ENCODE results near the gene HOXC6. TPM values are rescaled to one million over a fixed set of nuclear protein-coding genes. Genes with fewer than 3 reads are reported as not detected.
A peak's percentile ranks its signal among the peaks of the same experiment; 100 is the strongest.

Gene HOXC6
- total RNA-seq, 1 experiment from 2014 or later: 7.1 TPM

DNA sequence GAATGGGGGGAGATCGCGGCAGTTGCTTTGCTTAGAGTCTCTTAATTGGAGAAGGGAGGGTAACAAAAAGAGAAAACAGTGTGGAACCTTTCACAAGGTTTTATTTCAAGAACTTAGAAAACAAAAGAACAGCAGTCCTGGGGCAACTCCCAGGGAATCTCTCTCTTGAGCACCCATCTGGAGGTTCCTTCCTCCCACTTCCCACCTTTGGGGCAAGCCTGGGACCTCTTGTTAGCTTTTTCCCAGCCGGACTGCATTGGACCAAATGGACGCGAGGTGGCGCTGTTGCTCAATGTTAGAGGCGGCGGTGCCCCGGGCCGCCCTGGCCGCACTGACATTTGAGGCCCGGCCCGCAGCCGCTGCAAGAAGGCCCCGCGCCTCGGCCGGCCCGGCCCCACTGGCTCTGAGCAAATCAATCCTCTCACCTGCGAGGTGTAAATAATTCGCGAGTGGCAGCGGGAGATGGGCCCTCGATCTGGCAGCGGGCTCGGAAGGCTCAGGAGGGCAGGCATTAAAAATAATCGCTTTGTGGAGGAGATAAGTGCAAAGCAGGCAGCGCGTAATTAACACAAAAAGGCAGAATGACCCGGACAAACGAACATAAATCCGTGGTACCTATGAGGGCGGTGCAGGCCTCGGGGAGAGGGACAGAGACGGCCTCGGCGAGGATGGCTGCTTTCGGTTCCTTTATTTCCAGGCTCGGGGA lies 22.2 kb upstream of the HOXC6 start:
- BruUV-seq (replicated peaks): no TSS peak
- Mint-ChIP-seq H3K27me3 (ENCODE audit: insufficient read depth, unreplicated experiment) (no peaks in the 10 kb centered on the region), H3K4me1 (ENCODE audit: insufficient read depth, unreplicated experiment) (peaks cover 26% of the 10 kb centered on the region), H3K36me3 (ENCODE audit: insufficient read depth, unreplicated experiment) (peaks cover 9% of the 10 kb centered on the region), H3K9me3 (ENCODE audit: unreplicated experiment) (no peaks in the 10 kb centered on the region), H3K4me3 (ENCODE audit: unreplicated experiment) (no peak overlapping the region), H3K27ac (ENCODE audit: low read depth, unreplicated experiment) (no peak overlapping the region)
- ChIA-PET CTCF (interaction anchor here (0.5 to 12.4 kb wide), 17 partner anchors 11 to 387 kb away, joined by 3 to 200 read pairs (median 4); partner anchors contain the start of genes HOXC5 and SMUG1), POLR2A (interaction anchor here (0.6 to 2.7 kb wide), 9 partner anchors 11 to 1028 kb away, joined by 3 to 22 read pairs (median 5); partner anchors contain the start of genes HOXC6 and SMUG1)
- DNase-seq (ENCODE audit: unreplicated experiment): peak; percentile 88
- peak; percentile 96 for TF ChIP-seq CTCF (IDR thresholded peaks at IDR 0.05; ENCODE audit: unreplicated experiment)
- intact Hi-C loops (cut with micrococcal nuclease): loop anchor here (1.0 to 10.0 kb wide), 6 partner anchors 15 to 359 kb away; partner anchors contain the start of gene GPR84

DNA sequence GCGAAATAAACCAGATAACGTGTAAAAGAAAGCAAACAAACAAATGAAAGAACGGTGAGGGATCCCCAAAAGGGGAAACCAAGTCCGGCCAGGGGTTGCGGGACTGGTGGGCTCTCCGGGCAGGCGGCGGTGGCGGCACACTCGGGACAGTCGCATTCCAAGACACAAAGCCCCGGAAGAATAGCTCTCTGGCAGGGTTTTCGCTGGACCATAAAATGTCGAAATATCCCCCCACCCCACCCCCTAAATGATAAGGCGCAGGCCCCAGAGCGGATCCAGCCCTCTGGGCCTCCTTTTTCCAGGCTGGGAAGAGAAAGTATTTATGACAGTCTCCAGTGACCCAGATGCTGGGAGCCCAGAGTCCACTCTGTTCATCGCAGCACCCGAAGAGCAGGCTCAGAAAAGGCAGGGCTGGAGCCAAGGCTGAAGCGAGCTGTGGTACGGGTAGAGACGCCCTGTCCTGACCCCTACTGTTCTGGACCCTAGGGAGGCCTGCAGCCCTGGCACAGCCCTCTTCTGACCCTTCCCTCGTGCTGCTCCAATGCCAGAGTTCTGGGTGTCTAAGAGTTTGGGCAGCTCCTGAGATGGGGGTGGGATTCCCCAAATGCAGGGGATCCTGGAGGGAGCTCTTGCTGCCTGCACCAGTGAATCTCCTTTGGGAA lies 21.6 kb upstream of the HOXC6 start:
- intact Hi-C loops (cut with micrococcal nuclease): loop anchor here (1.0 to 10.0 kb wide), 6 partner anchors 15 to 358 kb away; partner anchors contain the start of gene GPR84
- no peaks in the 10 kb centered on the region for H3K27me3 Mint-ChIP-seq (ENCODE audit: insufficient read depth, unreplicated experiment)
- no peaks in the 10 kb centered on the region for H3K9me3 Mint-ChIP-seq (ENCODE audit: unreplicated experiment)
- peaks cover 19% of the 10 kb centered on the region for H3K4me1 Mint-ChIP-seq (ENCODE audit: insufficient read depth, unreplicated experiment)
- H3K36me3 Mint-ChIP-seq (ENCODE audit: insufficient read depth, unreplicated experiment): peaks cover 9% of the 10 kb centered on the region
- no peak for TF ChIP-seq CTCF (IDR thresholded peaks at IDR 0.05; ENCODE audit: unreplicated experiment)
- H3K4me3 Mint-ChIP-seq (ENCODE audit: unreplicated experiment): no peak overlapping the region
- ChIA-PET POLR2A (interaction anchor here (1.4 to 3.1 kb wide), 7 partner anchors 10 to 201 kb away, joined by 3 to 22 read pairs (median 6); partner anchors contain the start of gene SMUG1), CTCF (interaction anchor here (0.6 to 12.4 kb wide), 14 partner anchors 9 to 213 kb away, joined by 3 to 200 read pairs (median 5); partner anchors contain the start of genes HOXC5 and SMUG1)
- H3K27ac Mint-ChIP-seq (ENCODE audit: low read depth, unreplicated experiment): no peak overlapping the region
- DNase-seq (ENCODE audit: unreplicated experiment): no peak
- BruUV-seq (replicated peaks): no TSS peak

DNA sequence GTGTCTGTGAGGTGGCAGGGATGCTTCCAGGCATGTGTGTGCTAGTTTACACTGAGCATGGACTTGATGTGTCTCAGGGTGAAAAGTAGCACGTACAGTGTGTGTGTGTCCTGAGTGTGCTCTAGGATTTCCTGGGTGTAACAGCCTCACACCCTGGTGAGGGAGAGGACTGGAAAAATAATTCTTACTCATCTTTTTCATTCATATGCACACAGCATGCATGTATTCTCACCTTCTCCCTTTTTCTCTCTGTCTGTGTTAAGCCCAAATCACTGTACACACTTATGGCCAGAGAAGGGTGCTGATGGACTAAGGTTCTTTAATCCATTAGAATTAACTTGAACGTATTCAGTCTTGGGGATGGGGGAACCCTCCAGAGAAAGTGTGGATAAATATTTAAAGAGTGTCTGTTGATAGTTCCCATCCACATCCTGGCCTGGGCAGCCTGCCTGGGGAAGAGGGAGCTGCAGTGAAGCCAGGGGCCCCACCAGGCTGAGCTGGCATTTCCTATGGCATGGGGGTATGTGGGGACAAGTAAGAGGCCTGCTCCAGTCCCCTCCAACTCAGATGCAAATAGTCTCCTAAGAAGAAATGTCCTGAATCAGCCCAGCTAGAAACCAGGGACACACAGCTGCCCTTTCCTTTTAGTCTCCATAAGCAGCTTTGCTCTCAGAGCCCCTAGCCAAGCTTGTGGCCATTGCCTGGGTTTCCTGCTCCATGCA lies 20.5 kb upstream of the HOXC6 start:
- ChIA-PET POLR2A (interaction anchor here (0.5 to 3.1 kb wide), 9 partner anchors 8 to 263 kb away, joined by 3 to 22 read pairs (median 5); partner anchors contain the start of genes HOXC5 and HOXC9), CTCF (interaction anchor here (0.5 to 12.4 kb wide), 15 partner anchors 10 to 242 kb away, joined by 3 to 200 read pairs (median 5); partner anchors contain the start of genes HOXC5, HOXC6 and SMUG1)
- intact Hi-C loops (cut with micrococcal nuclease): loop anchor here (10.0 kb wide), 1 partner anchor 357 kb away; the partner anchor contains the start of gene GPR84
- H3K4me1 Mint-ChIP-seq (ENCODE audit: insufficient read depth, unreplicated experiment): peaks cover 16% of the 10 kb centered on the region
- no peaks in the 10 kb centered on the region for H3K27me3 Mint-ChIP-seq (ENCODE audit: insufficient read depth, unreplicated experiment)
- no peak for DNase-seq (ENCODE audit: unreplicated experiment)
- H3K4me3 Mint-ChIP-seq (ENCODE audit: unreplicated experiment): no peak overlapping the region
- BruUV-seq (replicated peaks): no TSS peak
- no peak for TF ChIP-seq CTCF (IDR thresholded peaks at IDR 0.05; ENCODE audit: unreplicated experiment)
- peaks cover 7% of the 10 kb centered on the region for H3K36me3 Mint-ChIP-seq (ENCODE audit: insufficient read depth, unreplicated experiment)
- no peaks in the 10 kb centered on the region for H3K9me3 Mint-ChIP-seq (ENCODE audit: unreplicated experiment)
- no peak overlapping the region for H3K27ac Mint-ChIP-seq (ENCODE audit: low read depth, unreplicated experiment)
